SK-N-SH (cell line): ENCODE results near the gene INSYN1. TPM values are rescaled to one million over a fixed set of nuclear protein-coding genes. Genes with fewer than 3 reads are reported as not detected.

ENCODE experiments used
- CTCF ChIA-PET: fragments of 300-600, 350-600 bp; formaldehyde crosslinking; extraction: SDS; loops from one replicate; lab custom pipeline; 2021; lab: Yijun Ruan, JAX
- POLR2A ChIA-PET: fragments of 350-600 bp; sonication (Branson Sonifier 250); formaldehyde crosslinking; extraction: SDS; loops from one replicate; lab custom pipeline; 2020; ENCODE audit warnings: antibody characterized with exemption, inconsistent platforms; lab: Yijun Ruan, JAX
- DNase-seq: peaks from one replicate; pipeline ENCODE4 v3.0.0; 2012
- H2AFZ ChIP-seq: fragments of 200-600 bp; sonication (generic); 2 replicates; pipeline ENCODE4 v1.8.1; 2016; ENCODE audit warnings: antibody characterized with exemption, mild to moderate bottlenecking, low read depth
- H3F3A ChIP-seq: fragments of 200-600 bp; sonication (generic); replicated peaks from 2 replicates; pipeline ENCODE3; 2016; ENCODE audit warnings: antibody characterized with exemption, mild to moderate bottlenecking; ENCODE audit not compliant: insufficient read depth
- H3K27ac ChIP-seq, 2 experiments: fragments of 200-500 bp in 1 of 2; fragments of 200-600 bp in 1 of 2; sonication (Bioruptor generic) in 1 of 2; sonication (generic), shearing (Covaris generic) in 1 of 2; 2 replicates each; pipeline versions ENCODE4 v1.5.1 to v1.6.1; 2014 to 2016; ENCODE audit warnings: low read depth in 2 of 2, inconsistent platforms in 1 of 2, low read length in 1 of 2, mild to moderate bottlenecking in 1 of 2, mixed read lengths in 1 of 2
- H3K27me3 ChIP-seq: fragments of 200-600 bp; sonication (generic), shearing (Covaris generic); 2 replicates; pipeline ENCODE4 v1.6.1; 2016; ENCODE audit warnings: mixed run types; ENCODE audit not compliant: insufficient read depth
- H3K36me3 ChIP-seq, 2 experiments: fragments of 200-500 bp in 1 of 2; fragments of 200-600 bp in 1 of 2; sonication (Bioruptor generic) in 1 of 2; sonication (generic) in 1 of 2; replicated peaks in 1 of 2; 2 replicates each; pipeline versions ENCODE3 to v1.5.1; 2014 to 2016; ENCODE audit warnings: low read length in 1 of 2, mild to moderate bottlenecking in 1 of 2; ENCODE audit not compliant: insufficient read depth in 2 of 2, control insufficient read depth in 1 of 2
- H3K4me1 ChIP-seq, 2 experiments: fragments of 200-500 bp in 1 of 2; fragments of 200-600 bp in 1 of 2; sonication (Bioruptor generic) in 1 of 2; sonication (generic), shearing (Covaris generic) in 1 of 2; 2 replicates each; pipeline versions ENCODE4 v1.5.1 to v1.6.1; 2014 to 2016; ENCODE audit warnings: low read depth in 1 of 2, low read length in 1 of 2, mixed run types in 1 of 2; ENCODE audit not compliant: insufficient read depth in 2 of 2, control insufficient read depth in 1 of 2
- H3K4me2 ChIP-seq: fragments of 200-600 bp; sonication (generic), shearing (Covaris generic); 2 replicates; pipeline ENCODE4 v1.6.1; 2017; ENCODE audit warnings: mixed run types
- H3K4me3 ChIP-seq, 2 experiments: fragments of 200-500 bp in 1 of 2; fragments of 200-600 bp in 1 of 2; sonication (Bioruptor generic) in 1 of 2; sonication (generic), shearing (Covaris generic) in 1 of 2; 2 replicates each; pipeline versions ENCODE4 v1.5.1 to v1.8.1; 2014 to 2016; ENCODE audit warnings: low read depth in 2 of 2, inconsistent platforms in 1 of 2, low read length in 1 of 2, mild to moderate bottlenecking in 1 of 2, mixed read lengths in 1 of 2, moderate library complexity in 1 of 2
- H3K79me2 ChIP-seq: fragments of 200-600 bp; sonication (generic); 2 replicates; pipeline ENCODE4 v1.8.1; 2017; ENCODE audit warnings: mild to moderate bottlenecking; ENCODE audit not compliant: insufficient read depth
- H3K9ac ChIP-seq: fragments of 200-600 bp; sonication (generic); 2 replicates; pipeline ENCODE4 v1.6.1; 2017; ENCODE audit warnings: mixed run types
- H3K9me2 ChIP-seq: fragments of 200-600 bp; sonication (generic); 2 replicates; pipeline ENCODE4 v1.6.1; 2017; ENCODE audit warnings: mixed run types
- H3K9me3 ChIP-seq: fragments of 200-600 bp; sonication (generic); 2 replicates; pipeline ENCODE4 v1.6.1; 2017; ENCODE audit warnings: mixed run types, mild to moderate bottlenecking, moderate library complexity
- H4K20me1 ChIP-seq: fragments of 200-600 bp; sonication (generic); 2 replicates; pipeline ENCODE4 v1.6.1; 2017; ENCODE audit warnings: mild to moderate bottlenecking, mixed run types; ENCODE audit not compliant: insufficient read depth
- EP300 ChIP-seq, 2 experiments: IDR thresholded peaks; 2 replicates each; pipeline versions ENCODE4 v1.4.0 to v1.6.1; 2012; ENCODE audit warnings: borderline replicate concordance in 1 of 2, low read depth in 1 of 2, low read length in 1 of 2
- FOSL2 ChIP-seq: IDR thresholded peaks from 2 replicates; pipeline ENCODE4 v1.4.0; 2012; ENCODE audit warnings: low read depth, mild to moderate bottlenecking, moderate library complexity, borderline replicate concordance
- FOXJ3 ChIP-seq: sonication (generic); formaldehyde crosslinking; IDR thresholded peaks from 2 replicates; pipeline ENCODE4 v1.5.1; 2020; ENCODE audit warnings: mild to moderate bottlenecking, missing genetic modification reagents
- GATA2 ChIP-seq: sonication (generic); formaldehyde crosslinking; IDR thresholded peaks from 2 replicates; pipeline ENCODE4 v1.5.0; 2020; ENCODE audit warnings: mild to moderate bottlenecking, missing genetic modification reagents
- JUND ChIP-seq: IDR thresholded peaks from 2 replicates; pipeline ENCODE4 v1.4.0; 2012
- MEF2A ChIP-seq: IDR thresholded peaks from 2 replicates; pipeline ENCODE4 v1.4.0; 2012; ENCODE audit warnings: low read depth, borderline replicate concordance
- NFIC ChIP-seq: IDR thresholded peaks from 2 replicates; pipeline ENCODE4 v1.4.0; 2012; ENCODE audit warnings: borderline replicate concordance
- PBX3 ChIP-seq: IDR thresholded peaks from 2 replicates; pipeline ENCODE4; 2012
- POLR2AphosphoS5 ChIP-seq: IDR thresholded peaks from 2 replicates; pipeline ENCODE4 v1.6.1; 2012; ENCODE audit warnings: low read depth, low read length
- RCOR1 ChIP-seq: fragments of 150-350 bp; IDR thresholded peaks from 2 replicates; pipeline ENCODE4 v1.6.1; 2017; ENCODE audit warnings: antibody characterized with exemption, low read length
- TEAD4 ChIP-seq: IDR thresholded peaks from 2 replicates; pipeline ENCODE4 v1.4.0; 2012; ENCODE audit warnings: mild to moderate bottlenecking, borderline replicate concordance; ENCODE audit not compliant: insufficient read depth
- USF1 ChIP-seq: IDR thresholded peaks from 2 replicates; pipeline ENCODE4 v1.4.0; 2012; ENCODE audit warnings: low read depth, borderline replicate concordance
- YY1 ChIP-seq: IDR thresholded peaks from 2 replicates; pipeline ENCODE4 v1.4.0; 2012; ENCODE audit warnings: low read depth, mild to moderate bottlenecking
- WGBS: methylation state at CpG from one replicate; pipeline ENCODE4 v1.1.6; 2017; ENCODE audit warnings: low lambda C conversion rate; 5-methylcytosine and 5-hydroxymethylcytosine counted together
- polyA plus RNA-seq, 3 experiments: library from polyadenylated mRNA; depleted of rRNA; stranded (reverse); fragments of >200 nt; gene quantifications; 2 replicates each; pipeline ENCODE4 v1.2.3, GENCODE V29; 2012

The INSYN1 gene
- polyA plus RNA-seq, 1 of the 3 experiments (the other 2 are of a cell fraction) = 3.7 TPM

GRCh38 chr15:73765778-73766177 is 12.6 kb upstream of the INSYN1 start (continued):
- TF ChIP-seq JUND = no peak
- TF ChIP-seq, all 33 proteins: peak for 0

- TF ChIP-seq TEAD4 = no peak
- TF ChIP-seq FOSL2 = no peak
- TF ChIP-seq MEF2A = no peak
- TF ChIP-seq USF1 = no peak
- no peak for TF ChIP-seq EP300 (IDR thresholded peaks at IDR 0.05; ENCODE audit: borderline replicate concordance in 1 of 2, low read depth in 1 of 2, low read length in 1 of 2)
- H3K79me2 ChIP-seq = no peaks in the 10 kb centered on the region
- no peak for DNase-seq
- H3K9ac ChIP-seq = no peak overlapping the region
- H3K4me3 ChIP-seq = no peak overlapping the region
- no peaks in the 10 kb centered on the region for H3K9me2 ChIP-seq
- no peaks in the 10 kb centered on the region for H3K9me3 ChIP-seq
- WGBS = 29% methylated on average over 3 of the region's 3 CpGs
- H3K4me1 ChIP-seq = no peaks in the 10 kb centered on the region
- H3K27ac ChIP-seq = no peak overlapping the region
- no peaks in the 10 kb centered on the region for H4K20me1 ChIP-seq
- no peak overlapping the region for H3K4me2 ChIP-seq
- H2AFZ ChIP-seq = no peak overlapping the region
- ChIA-PET POLR2A (no interaction called here), CTCF (interaction anchor here (2.2 kb wide), 1 partner anchor 75 kb away, joined by 6 read pairs; no protein-coding TSS in a partner anchor)
- H3K27me3 ChIP-seq = peaks cover 56% of the 10 kb centered on the region
- H3K36me3 ChIP-seq = no peaks in the 10 kb centered on the region
- H3F3A ChIP-seq = no peaks in the 10 kb centered on the region
Measured at GRCh38 chr15:73763931-73764330, 10.8 kb upstream of the INSYN1 start.

GRCh38 chr15:73760330-73761329 is 7.5 kb upstream of the INSYN1 start:
- peaks cover 40% of the 10 kb centered on the region for H3K27me3 ChIP-seq

More at GRCh38 chr15:73760330-73761329, 7.5 kb upstream of the INSYN1 start:
- Histone ChIP-seq H3K27ac (no peak overlapping the region), H3K9me2 (no peaks in the 10 kb centered on the region), H3K9ac (no peak overlapping the region), H3K9me3 (no peaks in the 10 kb centered on the region)
- TF ChIP-seq FOXJ3 (CRISPR knock-in tag) = no peak
- no peak for TF ChIP-seq NFIC
- TF ChIP-seq POLR2AphosphoS5 = no peak
- TF ChIP-seq PBX3 = no peak
- no peak for TF ChIP-seq YY1
- TF ChIP-seq RCOR1 = no peak
- no peak for TF ChIP-seq GATA2 (CRISPR knock-in tag)
- TF ChIP-seq EP300 (IDR thresholded peaks at IDR 0.05; ENCODE audit: borderline replicate concordance in 1 of 2, low read depth in 1 of 2, low read length in 1 of 2) = no peak
- TF ChIP-seq, all 33 proteins: peak for 0
- CTCF ChIA-PET = interaction anchor here (1.0 to 1.4 kb wide), 2 partner anchors 11 to 79 kb away, joined by 3 read pairs; no protein-coding TSS in a partner anchor
- no peaks in the 10 kb centered on the region for H3K36me3 ChIP-seq
- H3F3A ChIP-seq = no peaks in the 10 kb centered on the region
- POLR2A ChIA-PET = no interaction called here
- peaks cover 0 to 4% of the 10 kb centered on the region in 2 experiments; a peak in 2 of 4 replicates for H3K4me1 ChIP-seq
- DNase-seq = no peak
- no peaks in the 10 kb centered on the region for H3K79me2 ChIP-seq
- no peaks in the 10 kb centered on the region for H4K20me1 ChIP-seq
- H2AFZ ChIP-seq = no peak overlapping the region
- H3K4me2 ChIP-seq = no peak overlapping the region
- 35% methylated on average over 11 of the region's 11 CpGs for WGBS
- no peak overlapping the region for H3K4me3 ChIP-seq
